ENCODE data around the gene SLC16A6.
"Not testable (repeated sequence)": the region's sequence is repeated elsewhere in the genome, so short reads cannot be mapped to it uniquely, and the experiment has no call there.

Gene SLC16A6

DNA sequence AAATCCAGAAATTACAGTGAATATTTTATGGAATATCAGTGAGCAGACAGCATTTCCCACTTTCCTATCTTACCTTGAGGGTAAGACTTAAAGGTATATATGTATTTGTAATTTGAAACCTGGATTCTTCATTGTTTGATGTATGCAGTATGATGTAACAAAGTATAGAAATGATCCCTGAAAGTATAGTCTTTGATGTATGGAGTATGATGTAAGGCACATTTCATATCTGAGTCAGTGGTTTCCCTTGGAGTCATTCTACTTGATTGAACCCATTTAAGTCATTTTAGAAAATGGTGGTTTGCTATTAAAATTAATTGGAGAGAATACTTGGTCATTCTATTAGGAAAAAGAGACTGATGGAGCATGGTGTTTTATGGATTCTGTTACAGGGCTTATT, 33.0 kb downstream of the SLC16A6 start:
- in situ Hi-C loops (cut with HindIII; ENCODE audit: low sequenced_read_pairs): no loop called here
- no peak for DNase-seq (ENCODE audit: low read depth, low spot score)
- H3K4me3 ChIP-seq (ENCODE audit: low read depth, low read length): no peak overlapping the region
- no peak for TF ChIP-seq CTCF (IDR thresholded peaks at IDR 0.05; ENCODE audit: low read depth, low read length)

- in situ Hi-C loops (cut with HindIII; ENCODE audit: low sequenced_read_pairs); H3K4me3 ChIP-seq (ENCODE audit: low read depth, low read length): not testable (repeated sequence)
Measured at GRCh38 chr17:68256701-68257100, 34.2 kb downstream of the SLC16A6 start.

DNA sequence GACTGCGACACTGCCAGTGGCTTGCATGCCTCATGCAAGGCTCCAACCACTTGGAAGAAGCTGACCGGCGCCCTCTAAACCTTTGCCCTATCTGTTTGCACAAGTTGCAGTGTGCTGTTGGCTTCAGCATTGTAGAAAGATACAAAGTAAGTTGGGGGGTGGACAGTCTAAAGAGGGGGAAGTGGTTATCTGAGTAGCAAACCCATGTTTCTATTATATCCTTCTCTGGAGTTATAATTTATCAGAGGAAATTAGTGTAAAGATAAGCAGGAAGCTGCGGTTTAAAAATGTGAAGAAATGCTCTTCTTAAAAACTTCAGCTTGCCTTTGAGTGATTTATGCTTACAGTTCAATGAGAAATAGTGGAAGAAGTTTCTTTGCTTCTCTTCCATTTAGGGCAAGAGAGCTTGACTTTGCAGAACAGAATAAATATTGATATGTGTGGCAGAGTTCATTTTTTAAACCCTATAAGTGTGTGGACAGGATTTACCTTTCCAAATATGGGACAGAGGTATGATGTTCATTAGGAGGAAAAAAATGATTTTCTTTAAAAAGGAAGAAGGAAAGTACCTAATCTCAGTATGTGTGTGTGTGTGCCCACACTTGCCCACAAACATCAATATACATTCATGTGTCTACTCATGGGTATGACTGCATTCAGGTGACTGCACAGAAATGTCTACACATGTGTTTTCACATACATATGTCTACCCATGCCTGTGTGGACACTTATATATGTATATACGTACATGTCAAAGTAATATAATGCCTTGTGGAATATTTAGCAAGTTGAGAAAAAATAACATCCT, 35.0 kb downstream of the SLC16A6 start:
- H3K4me3 ChIP-seq (ENCODE audit: low read depth, low read length): no peak overlapping the region
- TF ChIP-seq CTCF (IDR thresholded peaks at IDR 0.05; ENCODE audit: low read depth, low read length): no peak
- in situ Hi-C loops (cut with HindIII; ENCODE audit: low sequenced_read_pairs): no loop called here
- DNase-seq (ENCODE audit: low read depth, low spot score): no peak

More at GRCh38 chr17:68256701-68257100, 34.2 kb downstream of the SLC16A6 start:
- not testable (repeated sequence) for DNase-seq (ENCODE audit: low read depth, low spot score)

GRCh38 chr17:68255151-68255550, 35.8 kb downstream of the SLC16A6 start:
- in situ Hi-C loops (cut with HindIII; ENCODE audit: low sequenced_read_pairs): no loop called here
- DNase-seq (ENCODE audit: low read depth, low spot score): no peak

GRCh38 chr17:68253426-68253825, 37.5 kb downstream of the SLC16A6 start:
- in situ Hi-C loops (cut with HindIII; ENCODE audit: low sequenced_read_pairs); H3K4me3 ChIP-seq (ENCODE audit: low read depth, low read length); DNase-seq (ENCODE audit: low read depth, low spot score): not testable (repeated sequence)

More at GRCh38 chr17:68255151-68255550, 35.8 kb downstream of the SLC16A6 start:
- no peak for TF ChIP-seq CTCF (IDR thresholded peaks at IDR 0.05; ENCODE audit: low read depth, low read length)
- H3K4me3 ChIP-seq (ENCODE audit: low read depth, low read length): no peak overlapping the region

- H3K4me3 ChIP-seq (ENCODE audit: low read depth, low read length): no peak overlapping the region
- DNase-seq (ENCODE audit: low read depth, low spot score): no peak
- in situ Hi-C loops (cut with HindIII; ENCODE audit: low sequenced_read_pairs): no loop called here
- no peak for TF ChIP-seq CTCF (IDR thresholded peaks at IDR 0.05; ENCODE audit: low read depth, low read length)
Measured at GRCh38 chr17:68249354-68249765, 41.6 kb downstream of the SLC16A6 start.

DNA sequence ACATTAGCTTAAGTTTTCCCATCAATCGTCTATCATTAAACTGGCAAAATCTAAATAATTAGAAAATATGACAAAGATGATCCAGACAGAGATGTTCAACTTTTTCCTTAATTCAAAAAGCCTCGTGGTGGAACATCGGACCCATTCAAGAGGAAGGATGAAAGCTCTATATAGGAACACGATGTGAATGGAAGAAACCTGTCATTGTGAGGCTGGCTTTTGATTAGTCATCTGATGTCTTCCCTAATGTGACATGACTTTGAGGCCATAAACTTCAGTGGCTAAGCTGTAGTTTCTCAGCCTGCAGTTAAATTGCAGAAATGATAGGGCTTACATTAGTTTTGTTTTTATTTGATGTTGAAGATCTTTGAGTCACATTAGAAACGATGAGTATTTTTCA, 42.0 kb downstream of the SLC16A6 start:
- in situ Hi-C loops (cut with HindIII; ENCODE audit: low sequenced_read_pairs): no loop called here
- H3K4me3 ChIP-seq (ENCODE audit: low read depth, low read length): peak overlapping the region; percentile 75

More for the DNA sequence above, 42.0 kb downstream of the SLC16A6 start:
- TF ChIP-seq CTCF (IDR thresholded peaks at IDR 0.05; ENCODE audit: low read depth, low read length): no peak
- no peak for DNase-seq (ENCODE audit: low read depth, low spot score)
